HG02678 (cell line): ENCODE results near the gene CPNE1.

Source experiments
- ATAC-seq: cut with Tn5 transposase; IDR thresholded peaks from one replicate; pipeline ENCODE4 v1.9.1; 2021; ENCODE audit warnings: mild to moderate bottlenecking, moderate library complexity; ENCODE audit not compliant: unreplicated experiment

The CPNE1 gene

GRCh38 chr20:35621560-35621946 lies 43.1 kb downstream of the CPNE1 start:
- no peak for ATAC-seq

- ATAC-seq, result no peak
Observed at GRCh38 chr20:35620818-35621559, 43.7 kb downstream of the CPNE1 start.

GRCh38 chr20:35619196-35620095 lies 45.3 kb downstream of the CPNE1 start:
- peak; percentile 44 for ATAC-seq

- ATAC-seq, result no peak
Observed at GRCh38 chr20:35618263-35619131, 46.2 kb downstream of the CPNE1 start.

GRCh38 chr20:35617397-35618262 lies 47.1 kb downstream of the CPNE1 start:
- ATAC-seq, result no peak

- ATAC-seq, result no peak
Observed at GRCh38 chr20:35616465-35617396, 48.0 kb downstream of the CPNE1 start.

GRCh38 chr20:35615667-35616464 lies 48.8 kb downstream of the CPNE1 start, which contains the start of gene SPAG4:
Gene SPAG4, plus strand, starts transcription at chr20:35615829. Its CDS starts 175 bp downstream, at chr20:35616004.
- ATAC-seq, result peak; percentile 71

- peak; percentile 40 for ATAC-seq
Observed at GRCh38 chr20:35611482-35611881, 53.2 kb downstream of the CPNE1 start.

GRCh38 chr20:35610833-35611427 lies 53.8 kb downstream of the CPNE1 start:
- no peak for ATAC-seq

- ATAC-seq, result no peak
Observed at GRCh38 chr20:35607003-35607735, 57.5 kb downstream of the CPNE1 start.

GRCh38 chr20:35606127-35606526 lies 58.6 kb downstream of the CPNE1 start:
- no peak for ATAC-seq

GRCh38 chr20:35604449-35604747 lies 60.3 kb downstream of the CPNE1 start:
- no peak for ATAC-seq

GRCh38 chr20:35603695-35604448 lies 60.8 kb downstream of the CPNE1 start:
- ATAC-seq, result no peak

- no peak for ATAC-seq
Observed at GRCh38 chr20:35602851-35603495, 61.7 kb downstream of the CPNE1 start.

GRCh38 chr20:35601990-35602389 lies 62.7 kb downstream of the CPNE1 start:
- ATAC-seq, result no peak
